GM19468 (cell line): Measurements from ENCODE around the gene LAPTM5.
"Not testable (repeated sequence)": the region's sequence is repeated elsewhere in the genome, so short reads cannot be mapped to it uniquely, and the experiment has no call there.

Experiments used
- ATAC-seq: cut with Tn5 transposase; IDR thresholded peaks from one replicate; pipeline ENCODE4 v1.9.1; 2021; ENCODE audit warnings: mild to moderate bottlenecking, moderate library complexity, moderate number of reproducible peaks; ENCODE audit not compliant: unreplicated experiment; ENCODE audit errors: extremely low read depth

Gene LAPTM5, protein sequence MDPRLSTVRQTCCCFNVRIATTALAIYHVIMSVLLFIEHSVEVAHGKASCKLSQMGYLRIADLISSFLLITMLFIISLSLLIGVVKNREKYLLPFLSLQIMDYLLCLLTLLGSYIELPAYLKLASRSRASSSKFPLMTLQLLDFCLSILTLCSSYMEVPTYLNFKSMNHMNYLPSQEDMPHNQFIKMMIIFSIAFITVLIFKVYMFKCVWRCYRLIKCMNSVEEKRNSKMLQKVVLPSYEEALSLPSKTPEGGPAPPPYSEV

DNA sequence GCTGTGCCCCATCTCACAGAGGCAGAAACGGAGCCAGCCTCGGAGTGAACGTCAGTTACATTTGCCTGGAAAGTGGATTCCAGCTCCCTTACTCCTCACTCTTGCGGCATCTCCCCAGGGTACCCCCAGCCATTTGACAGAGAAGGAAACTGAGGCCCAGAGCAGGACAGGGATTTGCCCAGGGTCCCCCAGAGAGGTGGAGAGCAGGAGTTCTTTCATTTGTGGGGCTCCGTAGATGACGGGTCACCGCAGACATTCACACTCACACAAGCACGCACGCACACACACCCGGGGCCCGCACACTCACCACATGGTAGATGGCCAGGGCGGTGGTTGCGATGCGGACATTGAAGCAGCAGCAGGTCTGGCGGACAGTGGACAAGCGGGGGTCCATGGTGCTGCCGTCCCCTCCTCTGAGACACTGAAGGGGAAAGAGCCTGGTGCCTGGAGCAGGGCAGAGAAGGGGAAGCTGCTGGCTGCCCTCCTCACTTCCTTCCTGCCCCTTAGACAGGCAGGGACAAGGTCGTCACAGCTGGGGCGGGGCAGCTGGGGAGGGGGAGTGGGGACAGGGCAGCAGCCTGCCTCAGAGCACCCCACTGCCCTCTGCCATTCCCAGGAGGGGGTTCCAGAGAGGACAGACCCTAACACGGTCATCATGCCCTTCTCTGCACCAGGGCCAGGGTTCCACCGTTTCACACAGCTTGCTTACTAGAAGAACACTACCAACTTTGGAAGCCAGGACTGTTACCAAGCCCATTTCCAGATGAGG is at the start of gene LAPTM5:
Gene LAPTM5 (minus strand): TSS at position 423 of the 769 bp plus-strand sequence. CDS start 29 bp downstream, at position 394.
- no peak for ATAC-seq

DNA sequence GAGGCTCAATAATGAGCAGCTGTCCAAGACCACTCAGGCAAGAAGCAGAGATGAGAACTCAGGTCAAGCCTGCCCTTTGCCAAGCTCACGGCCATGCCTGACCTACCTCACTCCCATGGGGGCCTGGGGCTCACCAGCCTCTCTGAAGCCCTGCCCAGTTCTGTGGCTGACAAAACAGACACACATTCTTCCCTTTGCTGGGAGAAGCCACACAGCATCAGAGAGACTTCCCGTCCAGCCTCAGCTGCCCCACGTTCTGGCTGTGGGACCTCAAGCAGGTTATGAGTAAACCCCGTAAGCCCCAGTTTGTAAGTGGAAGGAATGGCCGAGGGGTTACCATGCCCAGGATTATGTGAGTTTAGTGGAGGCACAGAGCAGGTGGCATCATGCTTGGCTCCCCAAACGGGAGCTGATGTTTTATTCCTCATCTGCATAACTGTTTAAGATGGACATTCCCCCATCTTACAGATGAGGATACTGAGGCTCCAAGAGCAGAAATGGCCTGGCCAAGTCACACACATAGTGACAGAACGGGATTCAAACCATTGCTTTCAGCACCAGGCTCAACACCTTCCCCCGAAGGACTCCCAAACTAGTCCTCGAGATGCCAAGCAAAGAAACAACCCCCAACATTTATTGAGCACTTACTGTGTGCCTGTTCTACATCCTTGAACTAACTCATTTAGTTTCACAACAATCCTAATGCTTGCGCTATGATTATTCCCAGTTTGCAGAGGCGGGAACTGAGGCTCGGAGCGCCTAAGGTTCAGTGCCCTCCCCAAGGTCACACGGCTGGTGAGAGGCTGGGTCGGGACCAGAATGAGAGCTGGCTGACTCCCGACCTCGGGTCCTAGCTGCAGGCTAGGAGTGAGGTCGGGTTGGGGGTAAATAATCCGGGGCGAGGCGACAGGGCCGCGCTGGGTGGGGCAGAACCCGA is 49.1 kb upstream of the LAPTM5 start:
- ATAC-seq: no peak

DNA sequence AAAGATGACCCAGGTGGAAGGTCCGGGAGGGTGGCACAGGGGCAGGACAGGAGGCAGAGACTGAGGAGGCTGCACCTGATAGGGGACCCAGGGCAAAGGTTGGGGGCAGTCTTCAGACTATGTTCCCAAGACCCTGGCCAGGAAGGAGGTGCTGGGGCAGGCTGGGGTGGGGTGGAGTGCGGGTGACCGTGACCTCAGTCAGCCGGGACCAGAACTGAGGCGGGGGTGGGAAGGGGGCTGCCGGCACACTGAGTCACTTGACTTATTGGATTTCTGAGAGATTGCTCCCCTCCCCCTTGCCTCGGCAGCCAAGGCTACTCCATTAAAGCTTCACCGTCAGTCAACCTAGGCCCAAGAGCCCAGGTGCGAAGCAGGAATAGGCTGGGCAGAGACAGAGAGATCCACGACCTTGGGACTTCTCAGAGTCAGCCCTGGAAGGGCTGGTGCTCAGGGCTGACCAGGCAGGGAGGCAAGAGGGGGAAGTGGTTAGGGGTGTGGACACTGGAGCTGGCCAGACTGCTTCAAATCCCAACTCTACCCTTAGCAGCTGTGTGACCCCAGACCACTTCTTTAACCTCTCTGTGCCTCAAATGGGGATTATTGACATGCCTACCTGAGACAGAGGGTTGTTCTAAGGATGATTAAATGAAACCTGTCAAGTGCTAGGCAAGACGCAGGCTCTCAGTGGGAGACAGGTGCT is 47.9 kb upstream of the LAPTM5 start:
- ATAC-seq: no peak

DNA sequence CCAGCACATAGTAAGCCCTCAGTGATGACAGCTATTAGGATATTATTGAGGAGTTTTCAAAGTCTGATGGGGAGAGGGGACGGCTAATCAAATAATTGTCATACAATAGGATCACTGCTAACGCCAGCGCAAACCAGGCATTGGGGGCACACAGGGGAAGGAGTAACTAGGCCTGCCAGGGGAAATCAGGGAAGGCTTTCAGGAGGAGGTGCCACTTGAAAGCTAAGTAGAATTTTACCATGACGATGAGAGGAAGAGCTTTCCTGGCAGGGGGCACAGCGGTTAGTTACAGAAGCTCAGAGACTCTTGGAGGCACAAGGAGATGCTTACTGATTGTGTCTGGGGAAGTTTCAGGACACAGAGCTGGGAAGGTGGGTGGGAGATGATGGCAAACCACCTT is 47.2 kb upstream of the LAPTM5 start:
- ATAC-seq: no peak

DNA sequence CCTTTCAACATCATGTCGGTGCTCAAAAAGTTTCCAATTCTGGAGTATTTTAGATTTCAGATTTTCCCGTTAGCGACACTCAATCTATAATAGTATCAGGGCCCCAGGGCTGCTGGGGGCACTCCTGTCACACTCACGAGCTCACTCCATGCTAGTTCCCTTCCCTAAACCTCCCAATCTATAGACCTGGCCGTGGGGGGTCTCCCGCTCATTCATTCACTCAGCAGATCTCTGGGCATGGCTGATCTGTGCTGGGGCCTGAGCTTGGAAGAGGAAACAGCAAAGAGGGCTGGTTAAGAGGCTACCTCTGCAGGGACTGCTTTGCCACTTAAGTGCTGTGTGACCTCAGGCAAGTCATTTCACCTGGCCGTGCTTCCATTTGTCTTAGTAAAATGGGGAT is 46.8 kb upstream of the LAPTM5 start:
- no peak for ATAC-seq

DNA sequence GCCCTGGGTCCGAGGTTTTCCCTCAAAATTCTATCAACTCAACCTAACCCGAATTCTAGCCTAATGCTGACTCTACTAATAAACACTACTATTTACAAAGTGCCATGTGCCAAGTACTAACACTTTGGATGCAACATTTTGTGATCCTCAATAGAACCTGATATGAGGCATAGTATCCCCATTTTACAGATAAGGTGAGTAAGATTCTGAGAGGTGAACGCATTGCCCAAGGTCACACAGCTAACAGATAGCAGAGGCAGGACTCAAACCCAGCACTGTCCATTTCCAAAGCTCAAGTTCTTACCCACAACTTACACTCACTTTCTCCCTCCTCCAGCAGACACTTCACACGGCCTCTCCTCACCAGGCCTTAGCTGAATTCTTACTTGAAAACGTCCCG is 46.0 kb upstream of the LAPTM5 start:
- ATAC-seq: no peak

DNA sequence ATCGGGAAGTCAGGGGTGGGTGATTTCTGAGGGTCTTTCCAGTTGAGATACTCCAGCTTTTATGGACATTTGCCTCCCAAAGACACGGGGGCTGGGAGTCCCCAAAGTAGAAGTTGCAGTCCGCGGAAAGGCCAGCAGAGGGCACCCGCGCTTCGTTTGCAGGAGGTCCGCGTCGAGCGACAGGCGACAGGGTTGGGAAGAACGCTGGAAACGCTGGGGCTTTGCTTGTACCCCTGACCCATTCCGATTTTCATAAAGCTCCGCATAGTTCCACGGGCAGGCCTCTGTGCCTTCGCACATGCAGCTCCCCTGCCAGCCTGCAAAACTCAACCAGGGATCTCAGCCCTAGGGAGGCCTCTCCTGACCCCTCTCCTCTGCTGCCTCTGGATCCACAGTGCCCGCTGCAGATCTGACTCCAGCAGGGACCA is 44.2 kb upstream of the LAPTM5 start:
- ATAC-seq: no peak

DNA sequence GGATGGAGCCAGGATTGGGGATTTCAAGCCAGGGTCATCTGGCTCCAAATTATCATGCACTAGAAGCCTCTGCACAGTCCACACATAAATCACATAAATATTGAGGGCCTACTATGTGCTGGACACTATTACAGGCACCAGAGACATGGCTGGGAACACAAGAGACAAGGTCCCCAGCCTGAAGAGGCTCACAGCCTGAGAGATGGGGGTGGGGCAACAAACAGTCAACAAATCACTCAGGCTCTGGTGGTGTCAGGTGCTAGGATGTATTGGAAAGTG is 41.6 kb upstream of the LAPTM5 start:
- ATAC-seq: no peak

DNA sequence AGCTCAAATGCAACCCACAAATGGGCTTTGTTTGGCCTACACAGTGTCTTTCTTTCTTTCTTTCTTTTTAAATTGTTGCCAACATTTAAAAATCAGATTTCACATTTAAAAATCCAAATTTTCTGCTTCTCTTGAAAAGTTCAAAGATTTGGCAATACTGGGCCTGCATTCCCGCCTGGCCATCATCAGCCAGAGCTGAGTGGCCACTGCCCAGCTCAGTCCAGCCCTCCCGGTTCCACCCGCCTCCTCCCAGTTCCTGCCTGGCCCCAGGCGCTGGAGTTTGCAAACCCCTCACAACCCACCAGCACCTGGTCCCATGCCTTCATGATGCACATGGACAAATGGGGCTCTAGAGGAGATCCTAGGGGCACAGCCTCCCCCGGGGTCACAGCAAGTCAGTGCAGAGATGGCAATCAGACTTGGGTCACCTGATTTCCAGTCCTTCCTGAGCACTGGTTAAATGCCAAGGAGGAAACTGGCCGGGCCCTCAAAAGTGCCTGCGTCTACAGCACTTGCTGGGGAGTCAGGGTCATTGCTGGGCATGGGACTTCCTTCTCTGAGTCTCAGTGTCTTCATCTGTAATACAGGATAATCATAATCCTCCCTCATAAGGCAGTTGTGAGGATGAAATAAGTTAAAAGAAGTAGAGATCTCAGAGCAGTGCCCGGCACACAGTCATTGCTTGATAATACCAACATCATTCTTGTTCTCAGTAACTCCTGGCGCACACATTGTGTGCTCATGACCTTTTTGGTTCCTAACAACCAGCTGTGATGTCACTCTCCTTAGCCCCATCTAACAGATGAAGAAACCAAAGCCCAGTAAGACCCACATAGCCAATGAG is 41.0 kb upstream of the LAPTM5 start:
- no peak for ATAC-seq

DNA sequence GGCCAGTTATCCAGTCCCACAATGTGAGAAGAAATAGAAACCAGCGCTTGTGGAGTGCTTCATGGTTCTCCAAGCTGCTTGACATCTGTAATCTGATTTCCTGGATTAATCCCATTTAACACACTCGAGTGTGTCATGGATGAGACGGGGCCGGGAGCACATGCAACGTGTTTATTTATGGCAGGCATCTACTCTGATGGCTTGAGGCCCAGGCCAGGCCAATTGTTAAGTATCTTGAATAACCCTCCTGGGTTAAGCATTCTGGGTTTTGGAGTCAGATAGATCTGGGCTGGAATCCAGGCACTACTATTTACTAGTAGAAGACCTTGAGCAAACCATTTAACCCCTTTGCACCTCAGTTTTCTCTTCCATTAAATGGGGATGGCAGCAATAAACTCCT is 37.5 kb upstream of the LAPTM5 start:
- ATAC-seq: no peak

DNA sequence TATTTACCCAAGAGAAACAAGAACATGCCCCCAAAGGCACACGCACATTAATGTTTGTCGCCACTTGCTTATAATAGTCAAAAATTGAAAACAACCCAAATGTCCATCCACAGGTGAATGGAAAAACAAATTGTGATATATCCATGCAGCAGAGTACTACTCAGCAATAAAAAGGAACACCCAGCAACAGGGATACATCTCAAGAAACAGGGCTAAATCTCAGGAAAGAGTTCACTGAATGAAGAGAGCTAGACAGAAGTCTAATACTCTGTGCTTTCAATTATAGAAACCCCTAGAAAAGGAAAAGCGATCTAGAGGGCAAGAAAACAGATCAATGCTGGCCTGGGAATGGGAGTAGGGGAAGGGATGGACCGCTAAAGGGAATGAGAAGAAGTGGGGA is 36.7 kb upstream of the LAPTM5 start:
- no peak for ATAC-seq

DNA sequence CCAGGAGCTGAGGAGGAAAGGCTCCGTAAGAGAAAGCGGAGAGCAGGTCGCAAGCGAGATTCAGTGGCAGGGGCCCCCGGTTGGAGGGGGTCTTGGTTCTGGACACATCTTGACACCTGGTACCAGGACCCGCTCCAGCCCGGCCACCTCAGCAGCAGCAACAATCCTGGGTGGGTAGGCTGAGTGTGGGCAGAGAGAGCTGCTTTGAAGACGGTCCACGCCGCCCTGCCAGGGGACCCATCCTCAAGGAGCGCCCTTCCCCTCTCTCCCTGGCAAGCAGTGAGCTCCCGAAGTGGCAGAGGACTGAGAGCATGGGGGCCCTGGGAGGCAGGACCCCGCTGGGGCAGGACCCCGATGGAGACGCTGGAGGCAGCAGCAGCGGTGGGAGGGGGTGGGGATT is 35.6 kb upstream of the LAPTM5 start:
- no peak for ATAC-seq

DNA sequence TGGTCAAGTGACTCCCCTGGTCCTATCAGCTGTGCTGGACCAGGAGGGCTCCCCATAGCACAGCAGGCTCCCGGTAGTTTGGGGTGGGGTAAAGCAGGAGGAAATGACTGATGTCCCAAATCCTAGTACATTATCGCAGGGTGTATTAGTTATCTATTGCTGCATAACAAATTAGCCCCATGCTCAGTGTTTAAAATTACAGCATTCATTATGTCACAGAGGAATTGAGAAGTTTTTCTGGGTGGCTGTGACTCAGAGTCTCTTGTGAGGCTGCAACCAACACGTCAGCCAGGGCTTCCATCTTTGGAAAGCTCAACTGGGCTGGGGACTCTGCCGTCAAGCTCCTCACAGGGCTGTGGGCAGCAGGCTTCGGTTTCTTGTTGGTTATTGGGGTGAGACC is 34.3 kb upstream of the LAPTM5 start:
- no peak for ATAC-seq

DNA sequence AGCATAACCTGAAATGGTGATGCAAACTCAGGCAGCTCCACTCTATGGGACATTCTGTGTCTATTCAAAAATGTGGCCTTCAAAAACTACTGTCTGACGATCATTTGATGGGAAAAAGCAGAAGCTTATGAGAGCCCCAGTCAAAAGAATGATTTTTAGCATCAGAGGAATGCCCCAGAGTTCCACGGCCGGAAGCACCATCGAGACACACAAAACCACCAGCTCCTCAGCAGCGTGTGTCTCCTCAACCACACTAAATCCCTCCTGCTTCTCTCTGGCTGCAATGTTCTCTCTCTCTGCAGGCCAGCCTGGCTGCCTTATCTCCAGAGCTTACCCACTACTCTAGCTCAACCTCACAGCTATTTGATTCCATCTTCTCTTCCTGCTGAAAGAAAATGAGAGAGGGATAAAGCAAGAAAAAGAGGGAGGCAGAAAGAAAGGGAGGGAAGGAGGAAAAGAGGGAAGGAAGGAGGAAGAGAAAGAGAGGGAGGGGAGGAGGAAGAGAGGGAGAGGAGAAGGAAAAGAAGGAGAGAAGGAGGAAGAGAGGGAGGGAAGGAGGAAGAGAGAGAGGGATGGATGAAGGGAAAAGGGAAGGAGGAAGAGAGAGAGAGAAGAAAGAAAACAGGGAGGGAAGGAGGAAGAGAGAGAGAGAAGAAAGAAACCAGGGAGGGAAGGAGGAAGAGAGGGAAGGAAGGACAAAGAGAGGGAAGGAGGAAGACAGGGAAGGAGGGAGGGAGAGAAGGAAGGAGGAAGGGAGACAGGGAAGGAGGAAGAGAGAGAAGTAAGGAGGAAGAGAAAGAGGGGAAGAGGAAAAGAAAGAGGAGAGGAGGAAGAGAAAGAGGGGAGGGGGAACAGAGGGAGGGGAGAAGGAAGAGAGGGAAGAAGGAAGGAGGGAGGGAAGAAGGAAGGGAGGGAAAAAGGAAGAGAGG is 33.5 kb upstream of the LAPTM5 start:
- no peak for ATAC-seq

DNA sequence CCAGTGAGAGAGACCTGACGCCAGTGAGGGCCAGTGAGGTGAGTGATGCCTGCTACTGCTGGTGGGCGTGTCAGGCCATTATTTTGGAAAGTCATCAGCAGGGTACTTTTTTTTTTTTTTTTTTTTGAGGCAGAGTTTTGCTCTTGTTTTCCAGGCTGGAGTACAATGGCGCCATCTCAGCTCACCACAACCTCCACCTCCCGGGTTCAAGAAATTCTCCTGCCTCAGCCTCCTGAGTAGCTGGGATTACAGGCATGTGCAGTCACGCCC is 32.6 kb upstream of the LAPTM5 start:
- not testable (repeated sequence) for ATAC-seq

DNA sequence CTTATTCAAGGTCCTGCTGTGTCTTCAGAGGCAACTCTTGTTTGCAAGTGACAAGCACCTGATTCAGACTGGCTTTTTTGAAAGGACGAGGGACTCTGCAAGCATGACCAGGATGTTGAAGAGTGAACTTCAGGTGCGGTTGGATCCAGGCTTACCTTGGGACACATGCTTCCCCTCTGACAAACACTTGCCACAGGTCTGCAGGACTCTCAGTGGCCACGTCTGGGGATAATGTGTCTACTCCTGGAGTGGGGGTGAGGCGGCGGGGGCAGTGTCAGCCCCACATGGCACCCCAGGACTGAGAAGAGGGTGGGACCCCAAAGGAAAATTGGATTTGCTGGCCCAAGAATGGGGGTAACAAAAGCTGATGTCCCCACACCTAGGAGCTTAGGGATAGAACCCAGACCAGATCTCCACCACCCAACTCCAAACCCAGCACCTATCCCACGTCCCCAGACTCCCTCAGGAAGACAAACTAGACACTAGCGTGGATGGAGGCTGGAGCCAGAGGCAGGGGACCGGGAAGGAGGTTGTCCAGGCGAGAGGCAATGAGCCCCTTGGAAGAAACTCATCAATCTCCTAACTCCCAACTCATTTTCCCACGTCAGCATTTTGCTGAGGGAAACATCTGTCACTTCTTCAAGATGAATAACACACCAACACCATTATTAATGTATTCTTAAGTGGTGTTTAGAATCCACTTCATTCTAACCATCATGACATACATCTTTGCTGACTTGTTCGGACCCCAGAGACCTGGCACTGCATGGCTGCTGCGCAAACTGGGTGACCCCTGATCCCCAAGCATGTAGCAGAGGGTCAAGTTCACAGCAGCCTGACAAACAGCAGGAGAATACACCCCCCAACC is 32.0 kb upstream of the LAPTM5 start:
- no peak for ATAC-seq

DNA sequence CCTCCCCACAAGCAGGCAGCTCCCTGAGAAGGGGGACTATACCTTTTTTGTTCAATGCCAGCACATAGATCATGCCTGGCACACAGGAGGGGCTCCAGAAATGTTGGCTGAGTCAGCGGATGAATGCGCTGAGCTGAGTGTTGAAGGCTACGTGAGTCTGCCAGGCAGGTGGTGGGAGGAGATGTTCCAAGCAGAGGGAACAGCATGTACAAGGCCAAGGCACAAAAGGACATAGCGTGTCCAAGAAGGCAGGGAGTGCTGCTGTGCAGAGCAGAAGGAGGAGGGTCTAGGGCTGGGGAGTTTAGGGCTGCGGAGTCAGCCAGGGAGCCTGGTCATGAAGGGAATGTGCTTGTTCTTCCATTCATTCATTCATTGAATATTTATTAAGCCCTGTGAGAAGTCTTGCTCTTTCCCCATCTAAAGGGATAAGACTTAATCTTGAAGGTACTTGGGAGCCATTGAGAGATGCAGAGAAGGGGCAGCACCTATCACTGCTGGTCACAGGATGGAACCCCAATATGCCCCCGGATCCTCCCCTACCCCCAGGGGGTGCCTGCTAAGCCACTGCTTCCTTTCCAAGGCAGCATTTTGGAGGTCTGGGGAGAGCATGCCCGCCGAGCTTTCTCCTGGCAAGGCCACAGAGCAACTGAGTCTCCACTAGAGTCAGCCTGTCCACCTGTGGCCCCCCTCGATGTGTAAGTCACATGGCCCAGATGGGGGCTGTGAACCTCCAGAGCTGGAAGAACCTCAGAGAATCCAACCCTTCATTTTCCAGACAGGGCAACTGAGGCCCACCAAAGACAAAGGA is 31.2 kb upstream of the LAPTM5 start:
- no peak for ATAC-seq
